ENCODE data around the gene PIP4K2A.
"Not testable (repeated sequence)": the region's sequence is repeated elsewhere in the genome, so short reads cannot be mapped to it uniquely, and the experiment has no call there.

- not testable (repeated sequence) for TF ChIP-seq CTCF, POLR2A (IDR thresholded peaks at IDR 0.05)
Measured at GRCh38 chr10:22520645-22521044, 193.7 kb downstream of the PIP4K2A start.

Measured in body of pancreas (tissue), 4 donors.